ENCODE data around the gene STK40.

Gene STK40

GRCh38 chr1:36345353-36345752 is 40.4 kb downstream of the STK40 start:
- no peak for DNase-seq (ENCODE audit: low read depth)
- no peak overlapping the region for H3K4me3 ChIP-seq (ENCODE audit: low read length)
- TF ChIP-seq CTCF (conservative IDR thresholded peaks at IDR 0.05; ENCODE audit: low read length): no peak

- no peak for DNase-seq (ENCODE audit: low read depth)
- no peak overlapping the region for H3K4me3 ChIP-seq (ENCODE audit: low read length)
- no peak for TF ChIP-seq CTCF (conservative IDR thresholded peaks at IDR 0.05; ENCODE audit: low read length)
These were observed 41.4 kb downstream of the STK40 start for GRCh38 chr1:36344395-36344680.

GRCh38 chr1:36343651-36344394 is 41.9 kb downstream of the STK40 start:
- no peak overlapping the region for H3K4me3 ChIP-seq (ENCODE audit: low read length)
- DNase-seq (ENCODE audit: low read depth): no peak
- no peak for TF ChIP-seq CTCF (conservative IDR thresholded peaks at IDR 0.05; ENCODE audit: low read length)

- H3K4me3 ChIP-seq (ENCODE audit: low read length): no peak overlapping the region
- DNase-seq (ENCODE audit: low read depth): peak; percentile 75
- peak; percentile 74 for TF ChIP-seq CTCF (conservative IDR thresholded peaks at IDR 0.05; ENCODE audit: low read length)
These were observed 43.1 kb downstream of the STK40 start for GRCh38 chr1:36342426-36343185.

- no peak for DNase-seq (ENCODE audit: low read depth)
- no peak for TF ChIP-seq CTCF (conservative IDR thresholded peaks at IDR 0.05; ENCODE audit: low read length)
These were observed 44.0 kb downstream of the STK40 start for GRCh38 chr1:36341626-36342320.

GRCh38 chr1:36339615-36340014 is 46.1 kb downstream of the STK40 start:
- no peak for TF ChIP-seq CTCF (conservative IDR thresholded peaks at IDR 0.05; ENCODE audit: low read length)
- H3K4me3 ChIP-seq (ENCODE audit: low read length): no peak overlapping the region
- DNase-seq (ENCODE audit: low read depth): no peak

More at GRCh38 chr1:36341626-36342320, 44.0 kb downstream of the STK40 start:
- H3K4me3 ChIP-seq (ENCODE audit: low read length): no peak overlapping the region

All from AG10803 (cell line).